ENCODE data around the gene DYDC1. TPM values are rescaled to one million over a fixed set of nuclear protein-coding genes. Genes with fewer than 3 reads are reported as not detected.

The DYDC1 gene
- total RNA-seq, 2 experiments from 2014 or later = not detected

DNA sequence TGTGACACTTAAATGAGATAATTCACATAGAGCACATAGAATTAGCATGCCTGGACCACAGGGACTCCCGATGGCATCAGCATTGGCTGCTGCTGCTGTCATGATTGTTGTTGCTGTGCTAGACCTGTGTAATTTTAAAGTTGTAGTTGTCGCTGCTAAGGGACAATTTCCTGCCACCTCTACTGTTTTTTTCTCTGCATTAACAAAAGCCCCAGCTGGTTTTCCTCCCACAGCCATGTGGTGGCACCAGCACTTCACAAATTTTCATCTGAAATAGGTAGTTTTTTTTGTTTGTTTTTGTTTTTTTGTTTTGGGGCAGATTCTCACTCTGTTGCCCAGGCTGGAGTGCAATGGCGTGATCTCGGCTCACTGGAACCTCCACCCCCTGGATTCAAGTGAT is 26.4 kb upstream of the DYDC1 start:
- peak overlapping the region; percentile 3 for H3K27ac Mint-ChIP-seq
- ATAC-seq (ENCODE audit: poor library complexity) = peak; percentile 63
- H3K27me3 Mint-ChIP-seq = no peaks in the 10 kb centered on the region
- intact Hi-C loops (cut with DNase I, micrococcal nuclease) = loop anchor here (1.0 to 10.0 kb wide), 6 partner anchors 122 to 636 kb away; no protein-coding TSS in a partner anchor
- H3K9me3 Mint-ChIP-seq = no peaks in the 10 kb centered on the region
- H3K36me3 ChIP-seq (ENCODE audit: insufficient read depth, low read length) = no peaks in the 10 kb centered on the region
- H3K4me1 ChIP-seq (ENCODE audit: insufficient read depth, low read length) = peaks cover 10% of the 10 kb centered on the region
- TF ChIP-seq, protein P1, sequence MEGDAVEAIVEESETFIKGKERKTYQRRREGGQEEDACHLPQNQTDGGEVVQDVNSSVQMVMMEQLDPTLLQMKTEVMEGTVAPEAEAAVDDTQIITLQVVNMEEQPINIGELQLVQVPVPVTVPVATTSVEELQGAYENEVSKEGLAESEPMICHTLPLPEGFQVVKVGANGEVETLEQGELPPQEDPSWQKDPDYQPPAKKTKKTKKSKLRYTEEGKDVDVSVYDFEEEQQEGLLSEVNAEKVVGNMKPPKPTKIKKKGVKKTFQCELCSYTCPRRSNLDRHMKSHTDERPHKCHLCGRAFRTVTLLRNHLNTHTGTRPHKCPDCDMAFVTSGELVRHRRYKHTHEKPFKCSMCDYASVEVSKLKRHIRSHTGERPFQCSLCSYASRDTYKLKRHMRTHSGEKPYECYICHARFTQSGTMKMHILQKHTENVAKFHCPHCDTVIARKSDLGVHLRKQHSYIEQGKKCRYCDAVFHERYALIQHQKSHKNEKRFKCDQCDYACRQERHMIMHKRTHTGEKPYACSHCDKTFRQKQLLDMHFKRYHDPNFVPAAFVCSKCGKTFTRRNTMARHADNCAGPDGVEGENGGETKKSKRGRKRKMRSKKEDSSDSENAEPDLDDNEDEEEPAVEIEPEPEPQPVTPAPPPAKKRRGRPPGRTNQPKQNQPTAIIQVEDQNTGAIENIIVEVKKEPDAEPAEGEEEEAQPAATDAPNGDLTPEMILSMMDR (IDR thresholded peaks at IDR 0.05) = peak; percentile 92
- ChIA-PET CTCF (interaction anchor here (0.6 to 3.6 kb wide), 12 partner anchors 23 to 213 kb away, joined by 3 to 33 read pairs (median 4); partner anchors contain the start of gene PRXL2A), POLR2A (interaction anchor here (0.7 to 1.4 kb wide), 5 partner anchors 25 to 122 kb away, joined by 3 to 16 read pairs (median 4); partner anchors contain the start of gene PRXL2A)
- H3K27ac ChIP-seq (ENCODE audit: low read depth in 1 of 2, low read length in 2 of 2) = no peak overlapping the region
- no peak overlapping the region for H3K4me3 ChIP-seq (ENCODE audit: low read length)
- peak; percentile 29 to 76 (median 44) for DNase-seq
- H3K27me3 ChIP-seq (ENCODE audit: control insufficient read depth in 1 of 2, insufficient read depth in 2 of 2, low read length in 2 of 2) = no peaks in the 10 kb centered on the region
- H3K4me3 Mint-ChIP-seq = no peak overlapping the region
- H3K9me3 ChIP-seq (ENCODE audit: control insufficient read depth in 1 of 2, insufficient read depth in 1 of 2, low read length in 2 of 2) = no peaks in the 10 kb centered on the region
- no peaks in the 10 kb centered on the region for H3K36me3 Mint-ChIP-seq (ENCODE audit: low read depth)
- peaks cover 25% of the 10 kb centered on the region for H3K4me1 Mint-ChIP-seq (ENCODE audit: low read depth)

DNA sequence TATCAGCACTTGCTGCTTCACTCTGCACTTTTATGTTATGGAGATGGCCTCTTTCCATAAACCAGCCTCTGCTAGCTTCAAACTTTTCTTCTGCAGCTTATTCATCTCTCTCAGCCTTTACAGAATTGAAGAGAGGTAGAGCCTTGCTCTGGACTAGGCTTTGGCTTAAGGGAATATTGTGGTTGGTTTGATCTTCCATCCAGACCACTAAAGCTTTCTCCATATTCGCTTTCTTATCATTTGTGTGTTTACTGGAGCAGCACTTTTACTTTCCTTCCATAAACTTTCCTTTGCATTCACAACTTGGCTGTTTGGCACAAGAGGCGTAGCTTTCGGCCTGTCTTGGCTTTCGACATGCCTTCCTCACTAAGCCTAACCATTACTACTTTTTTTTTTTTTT is 23.6 kb upstream of the DYDC1 start:
- CTCF ChIA-PET = interaction anchor here (3.9 kb wide), 1 partner anchor 125 kb away, joined by 36 read pairs; no protein-coding TSS in a partner anchor
- Histone ChIP-seq H3K36me3 (ENCODE audit: insufficient read depth, low read length) (no peaks in the 10 kb centered on the region), H3K4me3 (ENCODE audit: low read length) (no peak overlapping the region), H3K4me1 (ENCODE audit: insufficient read depth, low read length) (peaks cover 10% of the 10 kb centered on the region), H3K9me3 (ENCODE audit: control insufficient read depth in 1 of 2, insufficient read depth in 1 of 2, low read length in 2 of 2) (no peaks in the 10 kb centered on the region), H3K27ac (ENCODE audit: low read depth in 1 of 2, low read length in 2 of 2) (no peak overlapping the region), H3K27me3 (ENCODE audit: control insufficient read depth in 1 of 2, insufficient read depth in 2 of 2, low read length in 2 of 2) (no peaks in the 10 kb centered on the region)
- no peak for DNase-seq
- POLR2A ChIA-PET = no interaction called here
- intact Hi-C loops (cut with DNase I, micrococcal nuclease) = loop anchor here in 1 of 2 experiments (5.0 to 10.0 kb wide), 2 partner anchors 202 to 315 kb away; no protein-coding TSS in a partner anchor
- Mint-ChIP-seq H3K4me3 (no peak overlapping the region), H3K27me3 (no peaks in the 10 kb centered on the region), H3K36me3 (ENCODE audit: low read depth) (no peaks in the 10 kb centered on the region), H3K4me1 (ENCODE audit: low read depth) (peaks cover 31% of the 10 kb centered on the region), H3K27ac (no peak overlapping the region), H3K9me3 (no peaks in the 10 kb centered on the region)
- no peak for ATAC-seq (ENCODE audit: poor library complexity)
- TF ChIP-seq, protein P1 (IDR thresholded peaks at IDR 0.05) = no peak

DNA sequence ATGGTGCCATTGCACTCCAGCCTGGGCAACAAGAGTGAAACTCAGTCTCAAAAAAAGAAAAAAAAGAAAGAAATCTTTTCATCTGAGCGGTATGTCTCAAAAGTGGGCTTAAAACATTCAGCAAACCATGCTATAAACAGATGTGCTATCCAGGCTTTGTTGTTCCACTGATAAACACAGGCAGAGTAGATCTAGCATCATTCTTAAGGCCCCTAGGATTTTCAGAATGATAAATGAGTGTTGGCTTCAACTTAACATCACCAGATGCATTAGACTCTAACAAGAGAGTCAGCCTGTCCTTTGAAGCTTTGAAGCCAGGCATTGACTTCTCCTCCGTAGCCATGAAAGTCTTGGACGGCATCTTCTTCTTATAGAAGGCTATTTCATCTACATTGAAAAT is 23.1 kb upstream of the DYDC1 start:
- TF ChIP-seq, protein P1 (IDR thresholded peaks at IDR 0.05) = no peak
- intact Hi-C loops (cut with DNase I, micrococcal nuclease) = loop anchor here in 1 of 2 experiments (5.0 to 10.0 kb wide), 2 partner anchors 203 to 315 kb away; no protein-coding TSS in a partner anchor
- H3K4me1 Mint-ChIP-seq (ENCODE audit: low read depth) = peaks cover 31% of the 10 kb centered on the region
- ATAC-seq (ENCODE audit: poor library complexity) (no peak), DNase-seq (no peak)
- Histone ChIP-seq H3K4me1 (ENCODE audit: insufficient read depth, low read length) (peaks cover 10% of the 10 kb centered on the region), H3K27ac (ENCODE audit: low read depth in 1 of 2, low read length in 2 of 2) (no peak overlapping the region), H3K36me3 (ENCODE audit: insufficient read depth, low read length) (no peaks in the 10 kb centered on the region), H3K27me3 (ENCODE audit: control insufficient read depth in 1 of 2, insufficient read depth in 2 of 2, low read length in 2 of 2) (no peaks in the 10 kb centered on the region), H3K4me3 (ENCODE audit: low read length) (no peak overlapping the region), H3K9me3 (ENCODE audit: control insufficient read depth in 1 of 2, insufficient read depth in 1 of 2, low read length in 2 of 2) (no peaks in the 10 kb centered on the region)
- H3K36me3 Mint-ChIP-seq (ENCODE audit: low read depth) = no peaks in the 10 kb centered on the region
- no peaks in the 10 kb centered on the region for H3K27me3 Mint-ChIP-seq
- H3K4me3 Mint-ChIP-seq = no peak overlapping the region
- H3K27ac Mint-ChIP-seq = no peak overlapping the region
- POLR2A ChIA-PET = no interaction called here
- no peaks in the 10 kb centered on the region for H3K9me3 Mint-ChIP-seq
- CTCF ChIA-PET = interaction anchor here (3.9 kb wide), 1 partner anchor 126 kb away, joined by 36 read pairs; no protein-coding TSS in a partner anchor
